Activated CD4-positive, alpha-beta T cell treated with anti-CD3 and anti-CD28 coated beads, Interleukin-10, Interleukin-2, amounts not matched to agents 100 ng/mL and 50 ng/mL, durations not matched to agents 16 hours and 8 hours (primary cell): ENCODE data around the gene TFIP11.
"Not testable (repeated sequence)": the region's sequence is repeated elsewhere in the genome, so short reads cannot be mapped to it uniquely, and the experiment has no call there.

Source experiments
- DNase-seq: peaks from one replicate; pipeline ENCODE4 v3.0.0-alpha.2; 2020

TFIP11 gene

DNA sequence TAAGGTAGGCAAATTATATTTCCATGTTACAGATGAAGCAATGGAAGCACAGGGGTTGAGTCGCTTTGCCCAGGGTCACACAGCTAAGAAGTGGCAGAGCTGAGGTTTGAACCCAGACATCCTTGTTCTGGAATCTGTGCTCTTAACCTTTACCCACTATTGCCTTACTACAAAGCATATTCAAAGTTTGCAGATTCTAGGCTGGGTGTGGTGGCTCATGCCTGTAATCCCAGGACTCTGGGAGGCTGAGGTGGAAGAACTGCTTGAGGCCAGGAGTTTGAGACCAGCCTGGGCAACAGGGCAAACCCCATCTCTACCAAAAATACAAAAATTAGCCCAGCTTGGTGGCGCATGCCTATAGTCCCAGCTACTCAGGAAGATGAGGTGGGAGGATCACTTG is 27.8 kb upstream of the TFIP11 start:
- DNase-seq = no peak

DNA sequence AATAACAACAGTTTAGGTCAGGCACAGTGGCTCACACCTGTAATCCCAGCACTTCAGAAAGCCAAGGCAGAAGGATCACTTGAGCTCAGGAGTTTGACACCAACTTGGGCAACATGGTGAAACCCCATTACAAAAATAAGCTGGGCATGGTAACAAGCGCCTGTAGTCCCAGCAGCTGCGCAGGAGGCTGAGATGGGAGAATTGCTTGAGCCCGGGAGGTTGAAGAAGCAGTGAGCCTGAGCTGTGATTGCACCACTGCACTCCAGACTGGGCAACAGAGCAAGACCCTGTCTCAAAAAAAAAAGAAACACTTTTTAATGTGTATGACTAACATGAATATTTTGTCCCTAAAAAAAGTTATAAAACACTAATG is 24.5 kb upstream of the TFIP11 start:
- DNase-seq = no peak

DNA sequence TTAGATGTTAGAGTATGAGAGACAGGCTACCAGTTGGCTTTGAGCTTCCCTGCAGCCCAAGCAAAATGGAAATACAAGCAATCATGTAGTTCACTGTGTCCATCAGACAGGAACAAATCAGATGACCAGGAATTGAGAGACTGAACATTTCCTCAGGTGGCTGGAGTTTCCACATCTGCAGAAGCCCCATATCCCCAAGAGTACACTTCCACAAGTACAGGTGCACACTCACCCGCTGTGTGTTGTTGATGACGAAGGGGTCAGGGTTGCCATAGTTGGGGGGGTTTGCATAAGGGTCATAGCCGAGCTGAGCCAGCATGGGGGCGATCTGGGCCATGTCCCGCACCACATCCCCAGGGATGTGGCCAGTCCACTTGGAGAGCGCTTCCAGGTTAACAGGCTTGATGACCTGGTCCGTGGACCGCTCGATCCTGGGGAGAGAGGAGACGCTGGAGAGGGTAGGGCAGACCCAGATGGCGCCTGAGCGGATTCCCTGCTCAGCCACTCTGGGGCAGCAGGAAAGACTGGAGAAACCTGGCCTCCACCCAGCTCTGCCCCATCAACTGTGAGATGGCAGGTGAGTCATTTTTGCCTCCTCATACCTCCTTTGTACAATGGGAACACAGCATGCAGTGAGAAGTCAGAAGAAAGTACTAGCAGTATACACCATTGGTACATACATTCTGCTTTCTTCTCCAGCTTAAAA is 23.9 kb upstream of the TFIP11 start:
- DNase-seq = no peak

DNA sequence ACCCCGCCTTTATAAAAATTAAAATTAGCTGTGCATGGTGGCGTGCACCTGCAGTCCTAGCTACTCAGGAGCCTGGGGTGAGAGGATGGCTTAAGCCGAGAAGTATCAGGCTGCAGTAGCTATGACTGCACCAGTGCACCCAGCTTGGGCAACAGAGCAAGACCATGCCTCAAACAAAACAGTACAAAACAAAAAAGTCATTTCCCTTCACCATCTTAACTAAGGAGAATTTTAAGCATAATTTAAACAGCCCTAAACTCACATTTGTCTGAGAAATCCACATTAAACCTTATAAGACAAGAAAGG is 23.3 kb upstream of the TFIP11 start:
- DNase-seq = no peak

DNA sequence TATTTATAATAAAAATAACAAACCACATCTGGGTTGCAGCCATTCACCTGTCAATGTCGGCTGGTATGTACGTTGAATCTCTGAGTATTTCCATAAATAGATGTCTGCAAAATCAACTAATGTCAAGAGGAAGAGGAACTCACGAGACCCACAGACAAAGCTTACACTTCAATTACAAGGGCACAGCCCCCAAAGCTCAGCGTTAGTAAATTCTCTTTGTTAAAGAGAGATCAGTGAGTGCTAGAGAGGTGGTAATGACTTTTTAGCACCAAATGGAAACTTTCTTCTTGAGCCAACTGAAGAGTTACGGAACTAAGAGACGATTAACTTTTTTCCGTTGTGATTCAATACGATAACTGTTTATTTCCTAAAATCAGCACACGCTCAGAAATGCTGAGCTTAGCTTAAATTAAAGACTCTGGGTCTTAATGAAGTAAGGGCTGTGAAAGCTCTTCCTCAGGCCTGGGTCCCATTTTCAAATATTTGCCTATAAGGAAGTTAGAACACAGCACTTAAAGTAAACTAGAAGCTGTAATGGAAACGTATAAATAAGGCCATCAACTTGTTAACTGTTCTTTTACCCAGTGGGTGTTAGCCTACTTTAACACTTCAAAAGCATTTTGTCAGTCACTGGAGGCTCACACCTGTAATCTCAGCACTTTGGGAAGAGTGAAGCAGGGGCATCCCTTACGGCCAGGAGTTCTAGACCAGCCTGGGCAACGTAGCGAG is 22.8 kb upstream of the TFIP11 start:
- DNase-seq = no peak

DNA sequence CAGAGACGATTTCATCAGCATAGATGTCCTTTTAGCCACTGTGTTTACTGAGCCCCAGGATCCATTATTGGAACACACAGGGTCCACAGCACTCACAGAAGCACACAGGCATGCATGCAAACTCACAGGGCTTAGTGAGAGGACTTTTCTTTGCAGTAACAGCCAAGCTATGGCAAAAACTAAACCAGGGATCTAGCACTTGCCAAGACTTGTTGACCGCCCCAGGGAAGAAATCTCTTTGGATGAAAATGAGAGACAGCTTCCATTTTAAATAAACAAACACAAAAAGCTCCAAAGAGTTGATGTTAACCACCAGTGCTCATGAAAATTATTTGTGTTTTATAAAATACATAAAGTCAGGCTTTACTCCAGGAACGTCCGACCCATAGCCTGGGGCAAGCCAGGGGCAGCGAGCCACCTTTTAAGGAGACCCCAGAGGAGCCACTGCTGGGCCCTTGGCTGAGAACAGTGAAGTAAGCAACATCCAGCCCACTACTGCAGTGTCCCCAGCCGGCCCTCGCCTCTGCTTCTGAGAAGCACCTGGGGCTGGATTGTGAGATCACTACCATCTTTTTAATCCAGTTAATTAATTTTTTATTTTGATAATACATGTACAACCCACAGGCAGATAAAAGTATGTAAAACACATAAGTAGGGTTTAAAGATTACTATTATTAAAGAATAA is 22.0 kb upstream of the TFIP11 start:
- DNase-seq = no peak

DNA sequence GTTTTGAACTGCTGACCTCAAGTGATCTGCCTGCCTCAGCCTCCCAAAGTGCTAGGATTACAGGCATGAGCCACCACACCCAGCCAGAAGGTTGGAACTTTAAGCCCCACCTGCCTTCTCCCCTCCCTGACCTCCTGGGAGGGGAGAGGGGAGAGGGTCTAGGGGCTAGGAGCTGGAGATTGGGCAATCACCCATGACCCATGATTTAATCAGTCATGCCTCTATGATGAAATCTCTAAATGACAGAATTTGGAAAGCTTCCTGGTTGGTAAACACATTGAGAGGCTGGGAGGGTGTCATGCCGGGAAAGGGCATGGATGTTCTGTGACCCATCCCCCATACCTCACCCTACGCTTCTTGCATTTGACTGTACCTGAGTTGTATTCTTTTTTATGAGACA is 17.1 kb upstream of the TFIP11 start:
- no peak for DNase-seq

DNA sequence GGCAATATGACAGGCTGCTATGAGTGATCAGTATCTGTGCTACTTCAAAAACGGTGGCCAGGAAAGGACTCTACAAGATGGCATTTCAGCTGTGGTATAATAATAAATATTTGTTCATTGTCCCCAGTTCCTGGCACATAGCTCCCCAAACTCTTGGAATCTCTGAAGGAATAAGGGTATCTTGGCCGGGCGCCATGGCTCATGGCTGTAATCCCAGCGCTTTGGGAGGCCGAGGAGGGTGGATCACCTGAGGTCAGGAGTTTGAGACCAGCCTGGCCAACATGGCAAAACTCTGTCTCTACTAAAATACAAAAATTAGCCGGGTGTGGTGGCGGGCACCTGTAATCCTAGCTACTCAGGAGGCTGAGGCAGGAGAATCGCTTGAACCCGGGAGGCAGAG is 16.2 kb upstream of the TFIP11 start:
- not testable (repeated sequence) for DNase-seq

DNA sequence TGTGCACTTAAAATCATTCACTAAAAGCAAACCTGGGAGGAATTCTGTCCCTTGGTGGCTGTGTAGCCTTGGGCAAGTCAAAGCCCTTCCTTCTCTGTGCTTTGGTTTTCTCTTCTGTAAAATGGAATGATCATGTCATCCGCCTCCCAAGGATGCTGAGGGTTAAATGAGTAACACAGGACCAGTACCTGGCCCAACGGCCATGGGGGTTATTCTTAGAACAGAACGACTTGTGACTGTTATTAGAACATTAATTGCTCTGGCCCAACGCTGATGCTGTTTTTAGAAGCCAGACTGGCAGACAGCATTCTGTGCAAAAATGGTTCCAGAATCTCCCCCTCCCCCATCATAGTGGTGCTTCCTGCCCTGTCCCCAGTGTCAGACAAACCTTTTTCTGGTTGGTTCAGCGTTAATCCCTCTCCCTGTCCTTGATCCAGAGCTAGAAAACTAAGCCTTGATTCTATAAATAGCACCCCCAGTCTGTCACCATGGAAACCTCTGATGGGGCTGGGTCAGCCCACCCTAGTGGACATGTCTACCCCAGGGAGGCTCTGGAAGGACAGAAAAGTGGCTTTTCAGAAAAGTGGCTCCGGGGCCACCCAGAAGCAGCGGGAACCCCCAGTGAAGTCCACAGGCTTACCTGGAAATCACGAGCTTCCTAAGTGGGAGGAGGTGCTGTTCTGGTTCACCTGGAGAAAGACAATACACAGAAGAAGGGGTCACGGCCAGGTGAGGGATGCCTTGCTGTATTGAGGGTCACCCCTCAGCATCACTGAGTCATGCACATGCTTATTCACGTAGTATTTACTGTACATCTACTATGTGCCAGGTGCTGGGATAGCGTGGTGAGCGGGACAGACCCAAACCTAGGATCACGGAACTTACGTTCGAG is 15.5 kb upstream of the TFIP11 start:
- no peak for DNase-seq

DNA sequence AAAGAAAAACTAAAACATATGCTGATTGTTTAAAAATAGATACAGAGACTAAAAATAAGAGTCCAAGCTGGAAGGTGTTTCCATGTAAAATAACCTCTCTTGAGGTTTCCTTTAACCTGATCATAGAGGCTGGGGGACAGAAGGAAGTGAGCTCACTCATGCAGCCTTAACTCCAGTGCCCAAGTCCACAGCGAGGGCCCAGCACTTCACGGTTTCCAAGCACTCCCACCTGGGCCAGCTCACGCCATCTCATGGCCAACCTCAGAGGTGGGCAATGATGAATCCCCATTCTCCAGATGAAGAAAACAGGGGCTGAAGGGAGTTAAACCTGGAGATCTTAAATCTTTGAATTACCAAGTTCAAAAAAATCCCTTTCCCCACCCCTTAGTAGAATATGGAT is 14.9 kb upstream of the TFIP11 start:
- DNase-seq = no peak

DNA sequence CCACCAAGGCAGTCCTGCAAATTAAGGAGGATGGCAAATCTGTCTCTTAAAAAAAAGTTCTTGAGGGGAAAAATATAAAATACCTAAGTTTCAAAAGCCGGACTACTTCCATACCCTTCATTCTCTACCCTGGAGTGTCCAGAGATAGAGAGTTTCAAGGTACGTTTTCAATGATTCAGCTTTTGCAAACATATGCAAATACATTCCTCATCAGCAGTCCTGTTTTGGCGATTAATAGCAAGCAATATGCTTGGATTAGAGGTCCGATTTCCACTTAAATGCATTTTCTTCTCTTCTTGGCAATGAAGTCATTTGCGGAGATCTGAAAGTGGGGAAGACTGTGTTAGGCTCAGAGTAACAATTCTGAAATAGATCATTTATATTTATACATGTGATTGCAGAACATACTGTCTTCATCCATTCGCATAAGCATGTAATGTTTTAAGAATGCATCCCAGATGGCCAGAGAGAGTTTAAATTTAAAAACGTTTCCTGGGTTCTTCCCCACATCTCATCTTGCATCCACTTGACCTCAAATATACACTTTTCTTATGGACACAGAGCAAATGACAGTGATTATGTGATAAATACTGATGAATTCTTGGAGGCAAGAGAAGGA is 13.8 kb upstream of the TFIP11 start:
- DNase-seq = no peak

DNA sequence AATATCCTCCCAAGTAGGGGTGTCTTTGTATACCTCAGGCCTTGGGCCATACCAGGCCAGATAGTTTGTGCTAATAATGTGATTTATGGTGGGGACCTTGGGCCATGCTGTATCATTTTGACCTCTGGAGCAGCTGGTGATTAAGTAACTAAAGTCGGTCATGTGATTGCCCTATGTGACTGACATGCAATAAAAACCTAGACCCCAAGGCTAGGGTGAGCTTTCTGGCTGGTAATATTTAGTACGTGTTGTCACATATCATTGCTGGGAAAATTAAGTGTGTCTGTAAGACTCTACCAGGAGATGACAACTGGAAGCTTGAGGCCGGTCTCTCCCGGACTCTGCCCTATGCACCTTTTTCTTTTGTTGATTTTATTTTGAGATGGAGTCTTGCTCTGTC is 12.6 kb upstream of the TFIP11 start:
- DNase-seq = no peak

DNA sequence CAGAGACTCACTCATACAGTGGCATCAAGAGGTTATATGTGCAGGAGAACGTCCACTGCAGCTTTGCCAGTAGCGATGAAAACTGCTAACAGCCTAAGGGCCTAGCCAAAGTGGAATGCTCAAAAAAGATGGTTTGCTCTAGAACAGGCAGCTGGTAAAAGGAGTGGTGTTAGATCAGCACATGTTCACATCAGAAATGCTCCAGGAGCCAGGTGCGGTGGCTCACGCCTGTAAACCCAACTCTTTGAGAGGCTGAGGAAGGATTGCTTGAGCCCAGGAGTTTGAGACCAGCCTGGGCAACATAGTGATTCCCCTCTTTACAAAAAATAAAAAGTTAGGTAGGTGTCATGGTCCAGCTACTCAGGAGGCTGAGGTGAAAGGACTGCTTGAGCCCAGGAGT is 10.3 kb upstream of the TFIP11 start:
- DNase-seq = no peak

DNA sequence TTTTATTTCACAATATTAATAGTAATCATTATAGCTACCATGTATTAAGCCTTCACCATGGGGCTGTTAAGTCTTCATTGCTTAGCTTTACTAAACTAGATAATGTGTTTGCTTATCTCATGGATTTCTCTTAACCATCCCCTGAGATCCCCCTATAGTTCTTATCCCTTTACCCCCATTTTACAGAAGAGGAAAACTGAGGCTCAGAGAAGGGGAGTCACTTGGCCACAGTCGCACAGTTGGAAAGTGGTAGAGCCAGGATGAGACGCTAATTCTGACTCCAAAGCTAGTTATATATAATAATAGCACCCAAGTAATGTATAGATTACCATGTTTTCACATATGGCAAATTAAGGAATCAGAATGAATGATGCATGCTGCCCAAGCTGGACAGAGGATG is 9.7 kb upstream of the TFIP11 start:
- DNase-seq = no peak

DNA sequence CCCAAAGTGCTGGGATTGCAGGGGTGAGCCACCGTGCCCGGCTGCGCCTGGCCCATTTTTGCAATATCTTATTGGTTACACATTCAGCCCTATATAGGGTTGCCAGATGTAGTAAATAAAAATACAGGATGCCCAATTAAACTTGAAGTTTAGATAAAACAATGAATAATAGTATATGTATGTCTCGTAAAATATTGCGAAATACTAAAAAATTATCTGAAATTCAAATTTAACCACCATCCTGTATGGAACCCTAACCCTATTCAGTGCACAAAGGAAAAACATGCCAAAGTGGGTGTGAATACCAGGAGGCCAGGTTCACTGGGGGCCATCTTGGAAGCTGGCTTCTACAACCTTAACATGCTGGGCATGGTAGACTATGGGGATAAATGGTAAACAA is 5.2 kb upstream of the TFIP11 start:
- DNase-seq = no peak

DNA sequence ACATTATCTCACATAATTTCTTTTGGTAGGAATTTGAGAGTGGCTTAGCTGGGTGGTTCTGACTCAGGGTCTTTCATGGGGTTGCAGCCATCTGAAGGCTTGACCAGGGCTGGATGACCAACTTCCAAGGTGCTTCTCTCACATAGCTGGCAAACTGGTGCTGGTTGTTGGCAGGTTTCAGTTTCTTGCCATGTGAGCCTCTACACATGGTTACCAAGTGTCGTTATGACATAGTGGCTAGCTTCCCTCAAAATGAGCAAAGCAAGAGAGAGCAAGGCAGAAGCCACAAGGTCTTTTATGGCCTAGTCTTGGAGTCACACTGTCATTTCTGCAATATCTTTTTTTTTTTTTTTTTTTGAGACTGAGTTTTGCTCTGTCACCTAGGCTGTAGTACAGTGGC is 4.2 kb upstream of the TFIP11 start:
- peak; percentile 81 for DNase-seq

DNA sequence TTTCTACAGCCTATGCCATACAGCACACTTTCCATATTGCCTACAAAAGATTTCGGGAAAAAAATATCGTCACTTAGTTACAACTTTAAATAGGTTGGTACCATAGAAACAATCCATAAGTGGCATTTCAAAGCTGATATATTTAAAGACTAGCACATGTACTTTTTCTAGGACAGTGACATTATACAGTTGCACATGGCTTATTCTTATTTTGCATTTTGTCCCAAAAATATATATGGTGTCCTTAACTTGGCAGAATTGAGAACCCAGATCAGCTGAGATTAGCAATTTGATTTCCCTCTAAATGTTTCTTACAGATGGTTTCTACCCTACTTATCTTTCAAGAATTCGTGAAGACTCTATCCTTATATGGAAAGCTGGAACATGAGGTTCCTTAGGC is 3.7 kb upstream of the TFIP11 start:
- DNase-seq = no peak

DNA sequence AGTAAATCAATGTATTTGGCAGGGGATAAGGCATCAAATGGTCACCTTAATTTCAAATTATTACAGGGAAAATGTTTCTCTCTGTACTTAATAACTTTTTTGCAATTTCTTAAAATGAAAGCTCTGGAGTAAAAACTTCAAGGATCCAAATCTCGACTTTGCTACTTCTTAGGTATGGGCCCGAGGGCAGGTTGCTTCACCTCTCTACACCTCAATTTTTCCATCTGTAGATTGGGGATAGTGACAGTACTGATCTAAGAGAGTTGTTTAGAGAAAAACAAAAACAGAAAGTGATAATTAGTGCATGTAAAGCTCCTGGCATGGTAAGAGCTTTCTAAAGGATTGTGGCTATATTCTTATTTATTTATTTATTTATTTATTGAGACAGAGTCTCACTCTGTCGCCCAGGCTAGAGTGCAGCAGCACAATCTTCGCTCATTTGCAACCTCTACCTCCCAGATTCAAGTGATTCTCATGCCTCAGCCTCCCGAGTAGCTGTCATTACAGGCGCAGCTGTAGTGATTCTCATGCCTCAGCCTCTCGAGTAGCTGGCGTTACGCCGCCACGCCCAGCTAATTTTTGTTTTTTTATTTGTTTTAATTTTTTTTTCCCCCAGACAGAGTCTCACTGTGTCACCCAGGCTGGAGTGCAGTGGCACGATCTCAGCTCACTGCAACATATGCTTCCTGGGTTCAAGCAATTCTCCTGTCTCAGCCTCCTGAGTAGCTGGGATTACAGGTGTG is 2.3 kb upstream of the TFIP11 start:
- no peak for DNase-seq

DNA sequence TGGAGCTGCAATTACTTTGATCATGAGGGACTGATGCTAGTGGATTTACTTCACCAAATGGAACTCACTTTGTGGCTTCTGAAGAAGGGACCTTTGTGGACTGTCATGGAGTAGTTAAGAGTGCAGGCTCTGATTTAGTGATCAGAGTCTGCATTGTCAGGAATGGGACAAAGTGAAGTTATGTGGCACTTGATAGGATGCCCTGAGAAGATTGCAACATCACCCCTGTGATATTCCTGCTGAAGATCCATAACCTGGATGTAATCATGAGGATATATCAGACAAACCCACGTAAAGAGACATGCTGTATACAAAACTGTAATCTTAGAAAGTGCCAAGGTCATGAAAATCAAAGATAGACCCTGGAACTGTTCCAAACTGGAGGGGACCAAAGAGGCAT is 1.6 kb upstream of the TFIP11 start:
- DNase-seq = no peak

DNA sequence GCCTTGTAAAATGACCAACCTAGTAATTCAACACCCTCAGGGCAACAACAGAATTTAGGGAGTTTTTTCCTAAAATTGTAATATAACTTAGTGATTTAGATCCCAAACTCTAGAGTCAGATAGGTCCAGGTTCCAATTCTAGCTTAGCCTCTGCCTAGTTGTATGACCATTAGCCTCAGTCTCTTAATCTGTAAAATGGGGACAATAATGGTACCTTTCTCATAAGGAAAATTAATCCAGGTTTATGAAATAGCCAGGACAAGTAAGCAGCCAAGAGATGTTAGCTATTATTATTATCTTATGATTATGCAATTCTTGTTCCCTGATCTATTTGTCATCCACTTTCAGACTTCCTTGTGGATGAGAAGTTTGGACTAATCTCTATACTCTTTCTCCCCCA is 4.1 kb downstream of the TFIP11 start:
- no peak for DNase-seq

DNA sequence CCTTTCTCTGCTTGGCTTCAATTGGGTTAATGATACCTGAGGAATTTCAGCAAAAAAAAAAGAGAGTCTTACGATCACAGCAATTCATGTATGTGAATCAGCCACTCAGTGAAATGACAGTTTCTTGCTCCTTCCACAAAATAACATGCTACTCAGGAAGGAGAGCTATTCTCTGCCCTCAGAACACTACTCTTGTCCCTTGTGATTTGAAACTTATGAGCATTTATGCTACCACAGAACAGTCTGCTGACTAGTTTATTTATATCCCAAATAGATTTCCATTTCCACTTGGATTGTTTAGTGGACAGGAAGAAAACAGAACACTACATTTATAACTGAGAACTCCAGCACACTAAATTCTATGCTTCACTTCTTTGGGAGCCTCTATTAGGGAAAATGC is 8.5 kb downstream of the TFIP11 start:
- DNase-seq = no peak
